HepG2 (cell line): ENCODE results near the gene PLEKHG2. TPM values are rescaled to one million over a fixed set of nuclear protein-coding genes. Genes with fewer than 3 reads are reported as not detected.

Source experiments
- ATAC-seq: fragments of 200-7000 bp; cut with Tn5 transposase; 3 replicates; pipeline ENCODE4 v1.9.1; 2020; ENCODE audit warnings: mild to moderate bottlenecking, moderate library complexity
- BruUV-seq: library from RNA; stranded (reverse); fragments of 400-500 nt; replicated peaks from 2 replicates; lab custom pipeline; 2021; lab: Mats Ljungman, UMichigan
- CTCF ChIA-PET: fragments of 300-600 bp; formaldehyde crosslinking; extraction: SDS; loops from one replicate; lab custom pipeline; 2021; ENCODE audit warnings: low total read pairs, inconsistent platforms, low intra/inter-chr PET ratio; lab: Yijun Ruan, JAX
- POLR2A ChIA-PET: fragments of 350-600 bp; sonication (Branson Sonifier 250); formaldehyde crosslinking; loops from one replicate; lab custom pipeline; 2020; ENCODE audit warnings: antibody characterized with exemption, inconsistent platforms; lab: Yijun Ruan, JAX
- DNase-seq: peaks from one replicate; pipeline ENCODE4 v3.0.0-alpha.2; 2015; ENCODE audit warnings: low spot score
- FAIRE-seq: peaks from 3 replicates; lab custom pipeline; 2011; peaks lifted over from hg19 to GRCh38; lab: Jason Lieb, UNC
- H2AFZ ChIP-seq: one replicate; pipeline ENCODE4 v1.6.1; 2011; ENCODE audit warnings: low read length, inconsistent platforms
- H3K27ac ChIP-seq: fragments of 300-600 bp; 3 replicates; pipeline ENCODE4 v1.8.0; 2011; ENCODE audit warnings: mixed run types, mild to moderate bottlenecking, mixed read lengths, low read length, inconsistent platforms; ENCODE audit not compliant: insufficient read depth; ENCODE audit errors: extremely low read length
- H3K27me3 ChIP-seq, 2 experiments: fragments of 200-600 bp in 1 of 2; 2 replicates in 1 of 2; 3 replicates in 1 of 2; pipeline versions ENCODE4 v1.6.0 to v1.8.0; 2011; ENCODE audit warnings: low read length in 2 of 2, mild to moderate bottlenecking in 2 of 2, moderate library complexity in 2 of 2, inconsistent platforms in 1 of 2; ENCODE audit not compliant: insufficient read depth in 2 of 2, control insufficient read depth in 1 of 2
- H3K36me3 ChIP-seq, 2 experiments: fragments of 200-600 bp in 1 of 2; replicated peaks in 1 of 2; 2 replicates in 1 of 2; 3 replicates in 1 of 2; pipeline versions ENCODE4 v1.5.1 to v1.8.0; 2011; ENCODE audit warnings: low read length in 2 of 2, inconsistent platforms in 1 of 2; ENCODE audit not compliant: insufficient read depth in 2 of 2, control insufficient read depth in 1 of 2
- H3K4me1 ChIP-seq: 2 replicates; pipeline ENCODE4 v1.5.1; 2012; ENCODE audit warnings: low read length, inconsistent platforms; ENCODE audit not compliant: insufficient read depth
- H3K4me2 ChIP-seq: 2 replicates; pipeline ENCODE4 v1.6.0; 2011; ENCODE audit warnings: low read depth, low read length, inconsistent platforms
- H3K4me3 ChIP-seq, 3 experiments: fragments of 200-600 bp in 1 of 3; sonication (generic), shearing (Covaris generic) in 1 of 3; replicated peaks in 1 of 3; 2 replicates each; pipeline ENCODE4 v1.5.1; 2011 to 2016; ENCODE audit warnings: low read length in 3 of 3, inconsistent platforms in 2 of 3, low read depth in 2 of 3, mild to moderate bottlenecking in 2 of 3, control low read depth in 1 of 3, mixed read lengths in 1 of 3; ENCODE audit not compliant: insufficient read depth in 1 of 3
- H3K79me2 ChIP-seq: one replicate; pipeline ENCODE4 v1.6.1; 2011; ENCODE audit warnings: low read length, inconsistent platforms; ENCODE audit not compliant: insufficient read depth
- H3K9ac ChIP-seq: 2 replicates; pipeline ENCODE4 v1.6.0; 2011; ENCODE audit warnings: mild to moderate bottlenecking, low read depth, low read length, inconsistent platforms; ENCODE audit not compliant: insufficient read depth
- H3K9me3 ChIP-seq: 2 replicates; pipeline ENCODE4 v1.5.1; 2012; ENCODE audit warnings: mild to moderate bottlenecking, low read length
- H4K20me1 ChIP-seq: 2 replicates; pipeline ENCODE4 v1.6.0; 2011; ENCODE audit warnings: inconsistent platforms, mild to moderate bottlenecking, low read length, moderate library complexity; ENCODE audit not compliant: insufficient read depth
- CEBPG ChIP-seq: IDR thresholded peaks from 2 replicates; pipeline ENCODE4 v1.6.1; 2016
- LCORL ChIP-seq, 2 experiments: fragments of 450-650 bp in 1 of 2; sonication (generic) in 1 of 2; formaldehyde crosslinking in 1 of 2; IDR thresholded peaks; 2 replicates each; pipeline versions ENCODE4 v1.5.0 to v1.6.1; 2017 to 2020; ENCODE audit warnings: antibody characterized with exemption in 1 of 2, missing genetic modification reagents in 1 of 2
- POLR2AphosphoS5 ChIP-seq: IDR thresholded peaks from 2 replicates; pipeline ENCODE4 v1.6.1; 2012; ENCODE audit warnings: low read depth, low read length
- TGIF2 ChIP-seq: IDR thresholded peaks from 2 replicates; pipeline ENCODE4 v1.6.1; 2016; ENCODE audit warnings: control low read depth, missing compliant biosample characterization
- ZNF143 ChIP-seq: sonication (generic); formaldehyde crosslinking; IDR thresholded peaks from 2 replicates; pipeline ENCODE4 v1.4.0; 2020; ENCODE audit warnings: missing genetic modification reagents
- ZNF329 ChIP-seq: sonication (generic); formaldehyde crosslinking; IDR thresholded peaks from 2 replicates; pipeline ENCODE4 v1.9.0; 2021; ENCODE audit warnings: low read depth, mild to moderate bottlenecking, missing genetic modification reagents
- WGBS: methylation state at CpG from one replicate; pipeline ENCODE4 v1.1.6; 2017; ENCODE audit warnings: low lambda C conversion rate; 5-methylcytosine and 5-hydroxymethylcytosine counted together
- in situ Hi-C: cut with HindIII; loops from 2 replicates; pipeline ENCODE4 v1.10.0; 2017; ENCODE audit warnings: low pct_unique_long_range_greater_than_20kb; ENCODE audit not compliant: extremely low pct_ligation_motif_present
- intact Hi-C: fragments of 100-400 bp; cut with micrococcal nuclease; formaldehyde crosslinking; loops from one replicate; pipeline ENCODE4 v1.10.0; 2022; ENCODE audit not compliant: unreplicated experiment
- polyA plus RNA-seq, 8 experiments: library from polyadenylated mRNA; depleted of rRNA in 3 of 8; stranded (reverse) in 7 of 8; unstranded in 1 of 8; fragments of >200 nt; fragmentation: Illumina TruSeq in 4 of 8; extraction: Trizol in 4 of 8; gene quantifications; 2 replicates each; pipeline versions ENCODE4 v1.2.1 to v1.2.3, GENCODE V29; 2011 to 2016; ENCODE audit warnings: low read depth in 4 of 8, missing spikeins in 1 of 8, mixed read lengths in 1 of 8; ENCODE audit not compliant: insufficient read depth in 1 of 8
- total RNA-seq, 5 experiments: library from RNA; depleted of rRNA; stranded (reverse); fragments of >200 nt; fragmentation: Illumina TruSeq; extraction: Trizol; gene quantifications; 2 replicates each; pipeline ENCODE4 v1.2.3, GENCODE V29; 2016; ENCODE audit warnings: low read depth in 1 of 5
- TF ChIP-seq, protein P1 (sequence below): IDR thresholded peaks from 2 replicates; pipeline ENCODE4 v1.6.1; 2012; ENCODE audit warnings: inconsistent platforms

PLEKHG2 gene
- total and polyA plus RNA-seq, 2 of the 13 experiments (the other 11 are each of a cell fraction or from before 2014, with no cell fraction given): 3.6 to 6.8 TPM

DNA sequence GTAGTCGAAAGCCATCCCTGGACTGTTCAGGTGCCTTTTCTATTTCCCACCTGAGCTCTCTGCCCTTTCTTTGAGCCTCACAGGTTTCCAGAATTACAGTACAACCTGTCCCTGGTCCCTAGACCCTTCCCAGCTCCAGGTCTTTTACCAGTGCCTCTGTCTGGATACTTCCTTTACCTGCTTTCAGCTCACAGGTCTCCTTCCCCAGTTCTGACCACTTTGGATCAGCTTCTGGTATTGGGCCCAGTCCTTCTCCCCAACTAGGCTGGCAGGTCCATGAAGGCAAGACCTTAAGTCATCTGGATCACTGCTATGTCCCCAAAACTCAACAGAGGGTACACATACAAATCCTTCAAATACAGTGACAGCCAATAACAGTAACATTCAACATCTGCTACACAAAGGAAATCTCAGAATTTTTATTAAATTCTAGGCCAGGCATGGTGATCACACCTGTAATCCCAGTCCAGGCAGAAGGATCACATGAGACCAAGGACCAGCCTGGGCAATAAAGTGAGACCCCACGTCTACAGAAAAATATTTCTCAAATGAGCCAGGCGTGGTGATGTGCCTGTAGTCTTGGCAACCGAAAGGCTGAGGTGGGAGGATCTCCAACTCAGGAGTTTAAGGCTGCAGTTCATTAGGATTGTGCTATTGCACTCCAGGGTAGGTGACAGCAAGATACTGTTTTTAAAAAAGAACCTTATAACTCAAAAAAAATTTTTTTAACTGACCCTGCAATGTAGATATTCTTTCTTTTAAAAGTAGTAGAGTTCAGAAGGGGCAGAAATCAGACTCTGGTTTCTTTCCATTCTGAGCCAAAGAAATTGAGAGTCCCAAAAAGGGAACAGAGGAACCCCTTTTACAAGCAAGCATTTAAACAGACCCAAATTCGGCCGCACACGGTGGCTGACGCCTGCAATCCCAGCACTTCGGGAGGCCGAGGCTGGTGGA, 21.9 kb downstream of the PLEKHG2 start:
- peaks cover 29% of the 10 kb centered on the region for H4K20me1 ChIP-seq
- no peak for FAIRE-seq
- TF ChIP-seq POLR2AphosphoS5: peak; percentile 29; the same call in 1 of the 2 replicates
- TF ChIP-seq CEBPG: no peak
- TF ChIP-seq ZNF329 (CRISPR knock-in tag): no peak
- TF ChIP-seq, protein P1, sequence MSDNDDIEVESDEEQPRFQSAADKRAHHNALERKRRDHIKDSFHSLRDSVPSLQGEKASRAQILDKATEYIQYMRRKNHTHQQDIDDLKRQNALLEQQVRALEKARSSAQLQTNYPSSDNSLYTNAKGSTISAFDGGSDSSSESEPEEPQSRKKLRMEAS: no peak
- TF ChIP-seq ZNF143 (CRISPR knock-in tag): no peak
- TF ChIP-seq LCORL (IDR thresholded peaks at IDR 0.05): no peak
- 0 out of 2 replicates have a peak, but pooled peaks have one; percentile 4 for TF ChIP-seq LCORL (CRISPR knock-in tag; IDR thresholded peaks at IDR 0.05)
- no peak for TF ChIP-seq TGIF2 (CRISPR knock-in tag)
- TF ChIP-seq, all 625 proteins: peak for 2
- ChIA-PET CTCF (no interaction called here), POLR2A (interaction anchor here (0.8 to 1.8 kb wide), 16 partner anchors 9 to 105 kb away, joined by 3 to 78 read pairs (median 13); partner anchors contain the start of genes EID2, EID2B, MED29 and PAF1)
- Histone ChIP-seq H3K36me3 (peaks cover 11 to 26% of the 10 kb centered on the region in 2 experiments), H3K27ac (peak overlapping the region; percentile 83), H3K9me3 (no peaks in the 10 kb centered on the region), H3K27me3 (no peaks in the 10 kb centered on the region; a peak in 1 of 5 replicates), H3K79me2 (peaks cover 24% of the 10 kb centered on the region), H3K4me2 (peak overlapping the region; percentile 90), H3K9ac (peak overlapping the region; percentile 99), H2AFZ (no peak overlapping the region), H3K4me1 (peaks cover 76% of the 10 kb centered on the region), H3K4me3 (peak overlapping the region; percentile 91 to 100 (median 99))
- BruUV-seq: no TSS peak
- DNase-seq (no peak), ATAC-seq (no peak)
- in situ Hi-C loops (no loop called here), intact Hi-C loops (no loop called here)
- 28% methylated on average over 10 of the region's 10 CpGs for WGBS
